Spinal cord (tissue), 10 donors: ENCODE measurements around the gene CRHR2. TPM values are rescaled to one million over a fixed set of nuclear protein-coding genes. Genes with fewer than 3 reads are reported as not detected.

Source experiments
- DNase-seq, 6 donors: peaks; one replicate each; pipeline versions ENCODE4 v3.0.0 to v3.0.0-alpha.2; 2013 to 2015; ENCODE audit warnings: low spot score in 6 of 6, low read depth in 4 of 6
- H3K27ac ChIP-seq: one replicate; pipeline ENCODE4 v1.5.1; 2013; ENCODE audit warnings: low read depth, low read length, control low read depth
- H3K27me3 ChIP-seq: one replicate; pipeline ENCODE4 v1.6.1; 2013; ENCODE audit warnings: low read length; ENCODE audit not compliant: control insufficient read depth, insufficient read depth
- H3K36me3 ChIP-seq: one replicate; pipeline ENCODE4 v1.6.1; 2013; ENCODE audit warnings: low read length; ENCODE audit not compliant: control insufficient read depth, insufficient read depth
- H3K4me1 ChIP-seq: one replicate; pipeline ENCODE4 v1.6.1; 2013; ENCODE audit warnings: low read length; ENCODE audit not compliant: control insufficient read depth, insufficient read depth
- H3K4me3 ChIP-seq: one replicate; pipeline ENCODE4 v1.5.1; 2013; ENCODE audit warnings: low read depth, low read length, control low read depth
- H3K9me3 ChIP-seq: one replicate; pipeline ENCODE4 v1.6.1; 2013; ENCODE audit warnings: low read length; ENCODE audit not compliant: control insufficient read depth, insufficient read depth
- WGBS: methylation state at CpG from one replicate; pipeline ENCODE4 v1.1.5; 2013; ENCODE audit warnings: missing lambda C conversion rate; ENCODE audit not compliant: insufficient coverage; 5-methylcytosine and 5-hydroxymethylcytosine counted together
- polyA plus RNA-seq, 2 donors: library from polyadenylated mRNA; unstranded; fragments of 120-200 nt; gene quantifications; one replicate each; pipeline ENCODE4 v1.2.1, GENCODE V29; 2013; ENCODE audit not compliant: insufficient read length in 2 of 2
- total RNA-seq, 2 donors: library from RNA; depleted of rRNA in 1 of 2; stranded (reverse); fragments of 120-200 nt in 1 of 2; fragments of >200 nt in 1 of 2; gene quantifications; one replicate each; pipeline versions ENCODE4 v1.2.3 to v1.2.4, GENCODE V29; 2013 to 2014
- donor health status: healthy.

CRHR2 gene
- total and polyA plus RNA-seq, 4 donors: 0.89 to 2.6 (median 2.0) TPM

DNA sequence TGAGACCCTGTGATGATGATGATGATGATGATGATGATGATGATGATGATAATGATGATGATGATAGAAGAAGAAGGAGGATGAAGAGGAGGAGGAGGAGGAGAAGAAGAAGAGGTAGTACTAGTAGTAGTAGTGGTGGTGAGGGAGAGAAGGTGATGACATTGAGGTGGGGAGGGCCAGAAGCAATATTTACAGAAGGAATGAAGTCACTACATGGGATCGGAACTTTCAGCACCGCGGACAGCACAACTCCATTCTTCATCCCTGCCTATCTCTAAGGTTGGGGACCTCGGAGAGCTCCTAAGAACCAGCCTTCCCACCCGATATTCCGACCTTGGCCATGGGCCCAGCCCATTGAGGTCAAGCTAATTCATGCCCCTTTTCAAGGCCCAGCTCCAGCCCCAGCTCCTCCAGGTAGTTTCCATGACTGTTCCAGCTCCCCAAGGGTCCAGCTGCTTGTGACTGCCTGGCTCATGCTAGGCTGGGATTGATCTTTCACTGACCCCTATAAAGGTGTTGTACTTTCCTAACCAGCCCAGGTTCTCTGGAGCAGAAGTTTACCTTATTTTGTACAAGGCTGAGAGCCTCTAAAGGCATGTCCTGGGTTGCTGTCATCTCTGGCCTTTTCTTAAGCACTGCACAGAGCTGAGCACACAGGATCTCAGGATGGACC, 10.3 kb downstream of the CRHR2 start:
- H3K36me3 ChIP-seq: no peaks in the 10 kb centered on the region
- peak in 2 of 6 donors; percentile 11 to 72 for DNase-seq
- 14% methylated on average over 6 of the region's 6 CpGs for WGBS
- H3K4me1 ChIP-seq: peaks cover 6% of the 10 kb centered on the region
- H3K9me3 ChIP-seq: no peaks in the 10 kb centered on the region
- H3K27ac ChIP-seq: no peak overlapping the region
- H3K27me3 ChIP-seq: no peaks in the 10 kb centered on the region
- no peak overlapping the region for H3K4me3 ChIP-seq

DNA sequence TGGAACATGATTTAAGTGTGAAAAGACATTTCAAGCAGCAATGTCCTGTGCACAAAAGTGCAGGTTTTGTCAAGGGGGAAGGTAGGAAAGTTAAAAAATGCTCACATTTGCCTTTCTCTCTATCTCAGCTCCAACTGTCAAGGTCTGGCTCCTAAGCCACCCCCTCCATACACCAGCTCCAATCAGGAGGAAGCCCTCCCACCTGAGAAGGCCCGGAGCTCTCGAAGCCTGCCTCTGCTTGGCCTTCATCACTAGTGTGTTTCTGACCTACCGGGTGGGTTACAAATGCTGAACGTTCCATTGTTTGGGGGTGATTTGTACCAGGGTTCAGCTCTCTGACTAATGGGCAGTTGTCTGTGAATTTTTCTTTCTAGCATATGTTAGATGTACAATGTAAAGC, 14.2 kb downstream of the CRHR2 start:
- no peak for DNase-seq
- Histone ChIP-seq H3K36me3 (no peaks in the 10 kb centered on the region), H3K4me3 (no peak overlapping the region), H3K27ac (no peak overlapping the region), H3K9me3 (no peaks in the 10 kb centered on the region), H3K27me3 (no peaks in the 10 kb centered on the region), H3K4me1 (peaks cover 2% of the 10 kb centered on the region)
- no CpG with 5 or more reads among the region's 4 CpGs for whole genome bisulfite sequencing

DNA sequence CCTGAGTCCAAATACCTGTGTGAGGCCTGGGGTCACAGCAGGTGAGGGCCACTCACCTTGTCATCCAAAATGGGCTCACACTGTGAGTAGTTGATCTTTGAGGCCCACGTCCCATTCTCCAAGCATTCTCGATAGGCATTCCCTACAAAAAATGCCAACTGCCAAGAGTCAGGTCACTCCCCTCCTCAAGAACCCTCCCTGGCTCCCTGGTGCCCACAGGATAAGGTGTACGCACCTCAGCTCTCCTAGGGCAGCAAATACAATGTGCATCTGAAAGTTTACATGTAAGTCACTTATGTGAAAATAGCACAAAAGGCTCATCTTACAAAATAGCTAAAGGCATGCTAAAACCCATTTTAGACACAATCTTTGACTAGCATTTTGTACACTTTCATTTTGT, 15.1 kb downstream of the CRHR2 start:
- Histone ChIP-seq H3K9me3 (no peaks in the 10 kb centered on the region), H3K36me3 (no peaks in the 10 kb centered on the region), H3K27ac (no peak overlapping the region), H3K4me3 (no peak overlapping the region), H3K27me3 (no peaks in the 10 kb centered on the region), H3K4me1 (peaks cover 2% of the 10 kb centered on the region)
- 76% methylated on average over 2 of the region's 3 CpGs for WGBS
- DNase-seq: no peak

DNA sequence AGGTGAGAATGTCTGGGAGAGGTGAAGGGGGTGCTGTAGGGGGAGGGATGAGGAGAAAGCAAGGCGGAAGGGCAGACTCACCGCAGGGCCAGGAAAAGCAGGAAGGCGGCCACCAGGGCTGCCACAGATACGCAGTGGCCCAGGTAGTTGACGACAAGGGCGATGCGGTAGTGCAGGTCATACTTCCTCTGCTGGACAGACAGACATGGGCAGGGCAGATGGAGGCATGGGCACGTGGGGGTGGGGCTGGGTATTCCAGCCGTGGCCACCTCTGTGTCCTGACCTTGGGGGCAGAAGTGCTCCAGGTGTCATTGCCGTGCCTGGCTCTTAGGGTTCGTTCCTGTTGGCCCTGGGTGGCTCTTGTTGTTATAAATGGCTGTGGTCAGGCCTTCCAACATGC, 16.8 kb downstream of the CRHR2 start:
- Histone ChIP-seq H3K27me3 (no peaks in the 10 kb centered on the region), H3K36me3 (no peaks in the 10 kb centered on the region), H3K4me3 (no peak overlapping the region), H3K27ac (no peak overlapping the region), H3K4me1 (peaks cover 10% of the 10 kb centered on the region), H3K9me3 (no peaks in the 10 kb centered on the region)
- 85% methylated on average over 10 of the region's 11 CpGs for WGBS
- no peak for DNase-seq

DNA sequence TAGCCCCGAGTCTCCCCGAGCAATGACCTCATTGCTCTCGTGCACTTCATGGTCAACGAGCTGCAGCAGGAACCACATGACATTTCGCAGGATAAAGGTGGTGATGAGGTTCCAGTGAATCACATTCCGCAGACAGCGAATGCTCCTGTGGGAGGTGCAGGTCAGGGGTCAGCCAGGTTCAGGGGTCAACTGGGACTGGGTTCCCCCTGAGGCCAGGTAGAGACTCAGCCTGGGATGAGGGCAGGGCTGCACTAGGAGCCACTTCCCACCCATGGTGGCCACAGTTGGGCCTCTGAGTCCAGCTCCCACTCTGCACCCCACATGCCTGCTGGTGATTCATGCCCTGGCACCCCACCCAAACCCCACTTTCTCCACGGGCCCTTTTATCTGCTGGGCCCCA, 17.2 kb downstream of the CRHR2 start:
- Histone ChIP-seq H3K4me3 (no peak overlapping the region), H3K27ac (no peak overlapping the region), H3K4me1 (peaks cover 12% of the 10 kb centered on the region), H3K9me3 (no peaks in the 10 kb centered on the region), H3K36me3 (no peaks in the 10 kb centered on the region), H3K27me3 (peaks cover 2% of the 10 kb centered on the region)
- DNase-seq: no peak
- WGBS: 81% methylated on average over 7 of the region's 8 CpGs

- Histone ChIP-seq H3K9me3 (no peaks in the 10 kb centered on the region), H3K4me1 (peaks cover 13% of the 10 kb centered on the region), H3K36me3 (no peaks in the 10 kb centered on the region), H3K4me3 (no peak overlapping the region), H3K27ac (no peak overlapping the region), H3K27me3 (peaks cover 2% of the 10 kb centered on the region)
- 82% methylated on average over 2 of the region's 2 CpGs for WGBS
- DNase-seq: no peak
Observed at GRCh38 chr7:30664184-30664885, 17.9 kb downstream of the CRHR2 start.

- Histone ChIP-seq H3K9me3 (no peaks in the 10 kb centered on the region), H3K4me1 (peaks cover 11% of the 10 kb centered on the region), H3K27ac (no peak overlapping the region), H3K36me3 (no peaks in the 10 kb centered on the region), H3K4me3 (no peak overlapping the region), H3K27me3 (peaks cover 2% of the 10 kb centered on the region)
- 76% methylated on average over 2 of the region's 4 CpGs for WGBS
- no peak for DNase-seq
Observed at GRCh38 chr7:30663414-30663813, 18.8 kb downstream of the CRHR2 start.

- Histone ChIP-seq H3K27ac (no peak overlapping the region), H3K4me1 (peaks cover 11% of the 10 kb centered on the region), H3K9me3 (no peaks in the 10 kb centered on the region), H3K27me3 (peaks cover 2% of the 10 kb centered on the region), H3K4me3 (no peak overlapping the region), H3K36me3 (no peaks in the 10 kb centered on the region)
- 100% methylated on average over 4 of the region's 9 CpGs for WGBS
- no peak for DNase-seq
Observed at GRCh38 chr7:30662431-30662939, 19.8 kb downstream of the CRHR2 start.

- DNase-seq: no peak
- 100% methylated on average over 1 of the region's 6 CpGs for WGBS
- no peak overlapping the region for H3K27ac ChIP-seq
- H3K4me1 ChIP-seq: peaks cover 11% of the 10 kb centered on the region
- H3K4me3 ChIP-seq: no peak overlapping the region
- peaks cover 2% of the 10 kb centered on the region for H3K27me3 ChIP-seq
- no peaks in the 10 kb centered on the region for H3K36me3 ChIP-seq
- H3K9me3 ChIP-seq: no peaks in the 10 kb centered on the region
Observed at GRCh38 chr7:30661926-30662325, 20.3 kb downstream of the CRHR2 start.
